ENCODE measurements around the gene RAB11FIP4. TPM values are rescaled to one million over a fixed set of nuclear protein-coding genes. Genes with fewer than 3 reads are reported as not detected.

The RAB11FIP4 gene
- total RNA-seq, 2 donors from 2014 or later = 39.1 to 40.8 TPM

DNA sequence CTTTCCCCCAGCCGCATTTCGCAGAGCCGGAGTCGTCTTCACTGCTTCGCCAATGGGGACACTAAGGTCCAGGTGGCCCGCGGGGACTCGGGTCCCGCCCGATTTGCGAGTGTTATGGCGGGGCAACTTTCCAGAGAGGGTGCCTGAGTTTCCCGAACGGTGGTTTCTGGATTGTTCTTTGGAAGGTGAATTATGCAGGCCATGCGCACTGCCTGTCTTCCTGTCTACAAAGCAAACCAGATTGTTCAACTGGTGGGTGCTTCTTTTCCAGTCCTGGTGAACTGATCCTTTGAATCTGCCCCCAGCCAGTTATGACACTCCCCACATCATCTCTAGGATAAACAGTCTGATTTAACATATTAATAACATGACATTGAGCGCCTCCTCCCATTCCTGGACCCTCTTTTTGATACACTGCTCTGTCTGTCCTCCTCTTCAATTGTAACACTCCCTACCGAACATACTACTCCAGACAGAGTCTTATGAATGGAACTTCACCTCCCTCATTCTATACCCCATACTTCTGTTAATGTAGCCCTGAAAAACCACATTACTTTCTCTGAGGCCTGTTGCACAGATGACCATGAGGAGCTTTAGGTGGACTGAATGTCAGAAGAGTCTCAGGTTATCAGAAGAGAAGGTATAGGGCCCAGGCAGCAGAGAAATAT, 159.0 kb downstream of the RAB11FIP4 start:
- peak overlapping the region; percentile 50 for H3K27ac Mint-ChIP-seq
- H3K27me3 Mint-ChIP-seq (ENCODE audit: low read depth) = no peaks in the 10 kb centered on the region
- H3K36me3 Mint-ChIP-seq (ENCODE audit: insufficient read depth in 2 of 2) = peaks cover 1 to 2% of the 10 kb centered on the region in 2 donors
- H3K4me1 Mint-ChIP-seq (ENCODE audit: low read depth) = peaks cover 21% of the 10 kb centered on the region
- peak overlapping the region; percentile 63 to 83 for H3K4me3 Mint-ChIP-seq
- ATAC-seq (replicated peaks in 1 of 2) (no peak), DNase-seq (no peak)
- H3K9me3 Mint-ChIP-seq = no peaks in the 10 kb centered on the region

DNA sequence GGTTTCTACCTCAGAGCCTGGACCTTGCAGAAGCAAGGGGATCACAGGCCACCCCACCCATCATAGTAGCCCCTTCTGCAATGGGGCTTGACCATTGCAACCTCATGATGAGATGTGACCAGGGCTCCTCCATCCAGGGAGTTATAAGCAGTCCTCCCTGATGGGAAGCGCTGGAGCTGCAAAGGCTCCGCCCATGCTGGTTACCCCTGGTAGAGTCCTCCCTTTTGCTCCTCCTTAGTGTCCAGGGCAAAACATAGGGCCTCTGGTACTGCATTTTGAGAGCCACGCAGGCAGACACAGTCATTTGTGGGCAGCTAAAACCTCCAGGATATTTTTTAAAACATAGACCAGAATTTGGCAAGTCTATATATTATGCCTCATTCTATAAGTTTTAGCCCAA, 161.1 kb downstream of the RAB11FIP4 start:
- no peak for DNase-seq
- H3K4me1 Mint-ChIP-seq (ENCODE audit: low read depth) = peaks cover 22% of the 10 kb centered on the region
- no peaks in the 10 kb centered on the region for H3K9me3 Mint-ChIP-seq
- no peak for ATAC-seq (replicated peaks in 1 of 2)
- no peaks in the 10 kb centered on the region for H3K27me3 Mint-ChIP-seq (ENCODE audit: low read depth)
- H3K27ac Mint-ChIP-seq = no peak overlapping the region
- no peak overlapping the region for H3K4me3 Mint-ChIP-seq
- peaks cover 1 to 2% of the 10 kb centered on the region in 2 donors for H3K36me3 Mint-ChIP-seq (ENCODE audit: insufficient read depth in 2 of 2)

DNA sequence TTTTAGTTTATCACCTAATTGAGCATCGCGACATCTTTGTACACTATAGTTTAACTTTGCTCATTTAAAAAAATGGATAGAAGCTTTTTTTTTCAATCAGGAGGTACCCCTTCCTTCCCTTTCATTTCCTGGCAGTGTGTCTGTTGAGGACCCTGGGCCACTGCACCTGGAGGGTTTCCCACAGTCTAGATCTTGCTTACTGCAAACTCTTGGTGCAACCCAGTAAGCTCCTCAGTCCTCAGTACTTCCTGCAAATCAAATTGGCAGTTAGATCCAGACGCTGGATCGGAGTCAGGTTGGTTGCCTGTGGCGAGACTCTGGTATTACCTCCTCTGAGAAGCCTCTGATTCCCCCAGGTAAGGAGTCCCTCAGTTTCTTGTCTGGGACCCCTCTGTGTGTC, 162.0 kb downstream of the RAB11FIP4 start:
- no peak overlapping the region for H3K4me3 Mint-ChIP-seq
- ATAC-seq (replicated peaks in 1 of 2) = no peak

DNA sequence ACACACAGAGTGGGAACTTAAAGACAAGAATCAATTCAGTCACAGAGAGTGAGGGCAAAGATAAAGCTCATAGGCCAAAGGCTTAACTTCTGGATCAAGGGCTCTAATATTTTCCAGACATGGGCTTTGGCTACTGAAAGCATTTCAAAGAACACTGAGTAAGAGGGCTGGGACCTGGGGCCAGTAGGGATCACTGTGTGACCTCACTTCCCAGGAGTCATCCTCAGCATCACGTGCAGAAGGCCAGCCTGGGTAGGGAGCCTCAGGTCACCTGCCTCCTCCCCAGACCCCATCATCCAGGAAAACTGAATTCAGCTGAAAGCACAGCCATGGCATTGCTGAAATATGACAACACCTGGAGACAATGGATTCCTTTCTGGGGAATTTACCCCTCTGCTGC, 163.5 kb downstream of the RAB11FIP4 start:
- no peaks in the 10 kb centered on the region for H3K27me3 Mint-ChIP-seq (ENCODE audit: low read depth)
- H3K4me3 Mint-ChIP-seq = no peak overlapping the region
- H3K27ac Mint-ChIP-seq = no peak overlapping the region
- peaks cover 0 to 2% of the 10 kb centered on the region in 2 donors for H3K36me3 Mint-ChIP-seq (ENCODE audit: insufficient read depth in 2 of 2)
- H3K4me1 Mint-ChIP-seq (ENCODE audit: low read depth) = peaks cover 11% of the 10 kb centered on the region
- H3K9me3 Mint-ChIP-seq = no peaks in the 10 kb centered on the region
- no peak for ATAC-seq (replicated peaks in 1 of 2)
- DNase-seq = no peak

More for the DNA sequence above, 162.0 kb downstream of the RAB11FIP4 start:
- Mint-ChIP-seq H3K4me1 (ENCODE audit: low read depth) (peaks cover 18% of the 10 kb centered on the region), H3K9me3 (no peaks in the 10 kb centered on the region), H3K27ac (no peak overlapping the region), H3K36me3 (ENCODE audit: insufficient read depth in 2 of 2) (peaks cover 1 to 2% of the 10 kb centered on the region in 2 donors), H3K27me3 (ENCODE audit: low read depth) (no peaks in the 10 kb centered on the region)
- no peak for DNase-seq

DNA sequence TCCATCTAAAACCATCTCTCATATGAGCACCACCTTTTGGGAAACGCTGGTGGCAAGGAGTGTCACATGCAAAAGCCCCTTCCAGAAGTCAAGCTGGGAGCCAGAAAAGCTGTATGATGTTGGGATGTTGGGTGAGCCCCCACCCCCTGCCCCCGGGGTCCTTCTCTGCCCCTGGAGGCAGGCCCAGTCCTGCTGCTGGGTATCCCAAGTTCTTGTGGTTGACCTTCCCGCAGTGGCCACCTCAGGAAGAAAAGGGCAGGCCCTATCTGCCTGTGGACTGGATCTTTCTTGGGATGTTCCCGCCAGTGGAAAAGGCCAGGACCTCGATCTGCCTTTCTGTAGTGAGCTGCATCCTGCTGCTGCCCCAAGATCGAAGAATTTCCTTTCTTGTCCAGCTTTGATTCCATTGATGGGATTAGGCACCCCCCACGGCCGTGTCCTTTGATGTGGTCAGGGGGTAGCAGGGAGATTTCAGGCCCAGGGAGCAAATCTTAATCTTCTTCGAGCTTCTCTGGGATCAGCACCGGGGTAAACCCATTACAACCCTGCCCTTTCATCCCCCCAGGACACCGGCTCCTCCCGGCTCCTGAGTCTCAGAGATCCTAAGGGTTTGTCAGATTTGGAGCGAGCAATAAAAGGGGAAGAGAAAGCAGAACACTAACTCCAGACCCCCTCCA, 165.6 kb downstream of the RAB11FIP4 start:
- ATAC-seq (replicated peaks in 1 of 2) (no peak), DNase-seq (no peak)
- Mint-ChIP-seq H3K4me3 (no peak overlapping the region), H3K27me3 (ENCODE audit: low read depth) (no peaks in the 10 kb centered on the region), H3K9me3 (no peaks in the 10 kb centered on the region), H3K4me1 (ENCODE audit: low read depth) (peaks cover 11% of the 10 kb centered on the region), H3K27ac (no peak overlapping the region), H3K36me3 (ENCODE audit: insufficient read depth in 2 of 2) (no peaks in the 10 kb centered on the region)

DNA sequence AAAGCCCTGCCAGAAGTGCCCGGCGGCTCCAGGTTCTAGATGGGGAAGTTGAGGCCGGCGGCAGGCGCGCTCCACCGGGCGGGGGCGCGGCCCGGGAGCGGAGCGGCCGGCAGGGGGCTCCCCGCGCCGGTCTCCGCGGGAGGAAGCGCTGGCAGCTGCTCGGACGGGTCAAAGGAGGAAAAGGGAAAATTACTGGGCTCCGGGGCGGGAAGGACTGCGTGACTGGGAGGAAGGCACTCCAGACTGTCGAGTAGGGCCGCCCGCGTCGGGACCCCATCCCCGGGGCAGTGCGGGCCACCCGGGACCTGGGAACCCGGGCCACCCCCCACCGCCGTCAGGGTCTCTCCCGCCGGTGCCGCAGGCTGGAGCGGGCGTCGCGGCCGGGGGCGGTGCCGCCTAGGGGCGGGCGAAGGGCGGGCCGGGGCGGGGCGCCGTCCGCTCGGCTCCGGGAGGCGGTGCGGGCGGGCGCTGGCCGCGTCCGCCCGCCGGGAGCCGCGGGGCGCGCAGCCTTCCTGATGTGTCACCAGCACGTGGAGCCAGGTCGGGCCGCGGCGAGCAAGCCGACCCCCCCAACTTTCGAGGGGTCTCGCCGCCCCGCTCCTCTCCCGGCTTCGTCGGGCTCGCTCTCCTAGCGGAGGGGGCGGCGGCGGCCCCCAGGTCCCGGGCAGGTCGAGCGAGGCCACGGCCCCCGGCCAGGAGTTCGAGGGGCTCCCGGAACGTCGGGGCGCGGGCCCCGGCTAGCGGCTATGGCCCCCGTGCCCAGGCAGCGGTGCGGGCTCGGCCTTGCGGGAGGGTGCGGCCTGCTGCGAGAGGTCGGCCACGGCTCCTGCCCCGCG, 167.5 kb downstream of the RAB11FIP4 start:
- Mint-ChIP-seq H3K9me3 (no peaks in the 10 kb centered on the region), H3K4me3 (peak overlapping the region; percentile 80 to 85), H3K27me3 (ENCODE audit: low read depth) (no peaks in the 10 kb centered on the region)

DNA sequence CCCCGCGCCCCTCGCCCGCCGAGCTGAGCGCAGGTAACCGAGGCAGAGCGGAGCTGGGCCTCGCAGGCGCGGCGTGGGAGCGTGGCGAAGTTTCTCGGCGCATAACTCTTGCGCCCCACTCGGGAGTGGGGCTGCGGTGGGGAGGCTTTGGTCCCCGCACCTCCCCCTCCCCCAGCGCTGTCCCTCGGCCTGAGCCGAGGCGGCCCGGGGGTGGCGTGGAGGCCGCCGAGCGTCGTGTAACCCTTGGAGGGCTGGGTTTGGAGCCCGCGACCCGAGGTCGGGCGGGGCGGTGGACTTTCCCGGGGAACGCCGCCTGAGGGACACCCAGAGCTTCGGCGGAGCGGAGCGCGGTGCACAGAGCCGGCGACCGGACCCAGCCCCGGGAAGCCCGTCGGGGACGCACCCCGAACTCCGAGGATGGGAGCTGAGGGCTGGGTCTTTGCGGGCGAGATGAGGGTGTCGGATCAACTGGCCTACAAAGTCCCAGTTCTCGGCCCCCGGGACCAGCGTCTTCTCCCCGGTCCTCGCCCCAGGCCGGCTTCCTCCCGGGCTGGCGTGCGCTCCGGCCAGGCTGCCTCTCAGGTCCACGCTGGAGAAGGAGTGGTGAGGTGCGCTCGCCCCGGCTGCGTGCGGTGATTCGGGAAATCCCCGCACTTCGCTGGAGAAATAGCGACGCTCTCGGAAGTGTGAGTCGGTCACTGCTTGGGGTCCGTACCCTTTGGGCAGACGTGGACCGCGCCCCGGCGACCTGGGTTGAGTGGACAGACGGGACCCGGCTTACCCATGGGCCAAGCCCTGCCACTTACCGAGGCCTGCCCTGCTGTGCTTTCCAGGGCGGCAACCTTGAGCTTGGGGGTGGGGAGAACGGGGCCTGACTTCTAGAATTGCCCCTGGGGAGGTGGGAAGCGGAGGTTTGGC, 168.4 kb downstream of the RAB11FIP4 start:
- no peaks in the 10 kb centered on the region for H3K36me3 Mint-ChIP-seq (ENCODE audit: insufficient read depth in 2 of 2)
- H3K27me3 Mint-ChIP-seq (ENCODE audit: low read depth) = no peaks in the 10 kb centered on the region
- H3K9me3 Mint-ChIP-seq = no peaks in the 10 kb centered on the region
- peak in 1 of 2 donors; percentile 31 for ATAC-seq (replicated peaks in 1 of 2)
- no peak for DNase-seq
- peaks cover 11% of the 10 kb centered on the region for H3K4me1 Mint-ChIP-seq (ENCODE audit: low read depth)
- no peak overlapping the region for H3K27ac Mint-ChIP-seq
- H3K4me3 Mint-ChIP-seq = peak overlapping the region; percentile 32 to 59

More for the DNA sequence above, 167.5 kb downstream of the RAB11FIP4 start:
- peak; percentile 95 for ATAC-seq (replicated peaks in 1 of 2)
- peak overlapping the region; percentile 51 for H3K27ac Mint-ChIP-seq
- peaks cover 11% of the 10 kb centered on the region for H3K4me1 Mint-ChIP-seq (ENCODE audit: low read depth)
- no peaks in the 10 kb centered on the region for H3K36me3 Mint-ChIP-seq (ENCODE audit: insufficient read depth in 2 of 2)
- DNase-seq = peak; percentile 60 to 68

DNA sequence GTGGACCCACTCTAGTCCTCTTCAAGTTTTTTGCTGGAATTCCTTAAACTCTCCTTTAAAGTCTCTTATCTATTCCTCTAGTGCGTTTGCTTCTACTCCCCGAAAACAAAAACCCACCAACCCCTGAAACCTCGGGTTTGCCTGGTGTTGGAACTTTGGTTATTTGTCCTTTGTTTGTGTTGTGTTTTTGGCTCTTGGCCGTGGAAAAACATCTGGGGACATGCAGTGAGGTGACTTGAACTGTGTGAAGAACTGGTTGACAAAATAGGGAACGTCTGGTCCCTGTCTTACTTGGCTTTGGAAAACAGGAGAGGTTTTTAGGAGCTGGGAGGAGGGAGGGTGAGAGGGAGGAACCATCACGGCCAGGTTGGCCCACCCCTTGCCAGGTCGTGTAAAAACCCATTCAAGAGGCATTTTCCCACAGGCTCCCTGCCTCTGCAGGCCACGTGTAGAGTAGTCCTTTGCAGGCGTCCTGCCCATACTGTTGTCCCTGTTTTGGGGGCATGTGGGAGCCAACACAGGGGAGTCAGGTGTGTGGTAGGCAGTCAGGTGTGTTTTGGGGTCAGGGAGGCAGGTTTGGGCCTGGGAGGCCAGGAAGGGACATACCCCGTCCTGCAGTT, 169.3 kb downstream of the RAB11FIP4 start:
- Mint-ChIP-seq H3K36me3 (ENCODE audit: insufficient read depth in 2 of 2) (no peaks in the 10 kb centered on the region), H3K4me3 (peak overlapping the region; percentile 32 to 59), H3K27me3 (ENCODE audit: low read depth) (no peaks in the 10 kb centered on the region), H3K27ac (no peak overlapping the region), H3K9me3 (no peaks in the 10 kb centered on the region), H3K4me1 (ENCODE audit: low read depth) (peaks cover 11% of the 10 kb centered on the region)
- ATAC-seq (replicated peaks in 1 of 2) = no peak
- no peak for DNase-seq

DNA sequence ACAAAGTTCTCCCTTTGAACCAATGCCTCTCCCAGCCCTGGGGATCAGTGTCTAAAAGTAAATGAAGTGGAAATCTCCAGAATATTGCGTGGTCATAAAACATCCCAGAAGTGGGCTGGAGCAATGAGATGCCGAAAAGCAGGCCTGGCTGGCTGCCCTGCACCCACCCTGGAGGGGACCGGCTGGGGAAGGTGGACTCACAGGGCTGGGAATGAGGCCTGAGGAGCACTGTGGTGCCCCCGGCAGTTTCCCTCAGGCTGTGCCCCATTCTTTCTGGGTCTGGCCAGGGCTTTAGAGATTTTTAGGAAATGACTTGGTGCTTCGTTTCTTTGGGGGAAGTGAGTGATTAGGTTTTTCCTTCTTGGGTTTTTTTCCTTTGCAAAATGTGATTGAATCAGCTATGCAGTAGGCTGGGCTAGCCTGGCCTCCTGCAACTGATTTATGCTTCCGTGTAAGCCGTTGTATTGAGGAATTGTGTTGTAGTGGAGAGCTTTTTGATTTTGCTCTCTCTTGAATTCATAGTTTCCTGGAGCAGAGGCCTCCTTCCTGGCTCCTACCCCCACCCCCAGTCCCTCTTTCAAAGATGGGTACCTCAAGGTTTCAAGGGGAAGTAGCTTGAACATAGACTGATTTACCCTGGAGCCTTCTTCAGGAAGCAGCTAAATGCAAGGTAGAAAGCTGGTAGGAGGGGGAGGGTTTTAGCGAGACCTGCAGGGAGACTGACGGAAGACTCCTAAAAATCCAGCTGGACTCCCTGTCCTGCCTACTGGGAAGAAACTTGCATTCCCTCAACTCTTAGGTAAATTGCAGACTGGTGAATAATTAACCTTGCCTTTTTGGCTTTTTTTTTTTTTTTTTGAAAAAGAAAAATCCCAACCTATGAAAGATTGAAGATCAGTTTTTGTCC, 170.2 kb downstream of the RAB11FIP4 start:
- H3K4me3 Mint-ChIP-seq = peak overlapping the region in 1 of 2 donors; percentile 22
- DNase-seq (no peak), ATAC-seq (replicated peaks in 1 of 2) (no peak)
- no peaks in the 10 kb centered on the region for H3K27me3 Mint-ChIP-seq (ENCODE audit: low read depth)
- peaks cover 11% of the 10 kb centered on the region for H3K4me1 Mint-ChIP-seq (ENCODE audit: low read depth)
- no peak overlapping the region for H3K27ac Mint-ChIP-seq
- no peaks in the 10 kb centered on the region for H3K9me3 Mint-ChIP-seq
- no peaks in the 10 kb centered on the region for H3K36me3 Mint-ChIP-seq (ENCODE audit: insufficient read depth in 2 of 2)

DNA sequence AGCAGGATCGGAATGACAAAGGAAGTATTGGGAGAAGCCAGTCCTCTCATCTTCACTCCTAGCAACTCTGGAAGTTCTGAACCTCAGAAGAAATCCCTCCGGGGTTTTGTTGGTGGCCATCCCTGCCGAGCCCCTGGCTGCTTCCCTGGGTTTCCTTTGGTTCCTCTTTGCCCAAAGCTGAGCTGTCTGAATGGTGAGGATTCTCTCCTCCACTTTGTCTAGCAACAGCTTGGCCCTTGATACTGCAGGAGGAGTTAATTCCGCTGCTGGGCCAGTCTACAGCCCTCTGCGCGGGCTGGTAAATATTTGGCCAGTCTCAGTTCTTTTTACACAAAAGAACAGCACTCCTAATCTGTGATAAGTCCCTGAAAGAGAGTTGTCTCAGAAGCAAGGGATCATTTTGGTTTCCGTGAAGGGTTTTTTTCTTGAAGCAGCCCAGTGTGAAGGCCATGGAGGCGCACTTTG, 170.9 kb downstream of the RAB11FIP4 start:
- Mint-ChIP-seq H3K36me3 (ENCODE audit: insufficient read depth in 2 of 2) (no peaks in the 10 kb centered on the region), H3K27me3 (ENCODE audit: low read depth) (no peaks in the 10 kb centered on the region), H3K9me3 (no peaks in the 10 kb centered on the region), H3K27ac (no peak overlapping the region), H3K4me3 (no peak overlapping the region), H3K4me1 (ENCODE audit: low read depth) (peaks cover 11% of the 10 kb centered on the region)
- no peak for ATAC-seq (replicated peaks in 1 of 2)
- DNase-seq = no peak

DNA sequence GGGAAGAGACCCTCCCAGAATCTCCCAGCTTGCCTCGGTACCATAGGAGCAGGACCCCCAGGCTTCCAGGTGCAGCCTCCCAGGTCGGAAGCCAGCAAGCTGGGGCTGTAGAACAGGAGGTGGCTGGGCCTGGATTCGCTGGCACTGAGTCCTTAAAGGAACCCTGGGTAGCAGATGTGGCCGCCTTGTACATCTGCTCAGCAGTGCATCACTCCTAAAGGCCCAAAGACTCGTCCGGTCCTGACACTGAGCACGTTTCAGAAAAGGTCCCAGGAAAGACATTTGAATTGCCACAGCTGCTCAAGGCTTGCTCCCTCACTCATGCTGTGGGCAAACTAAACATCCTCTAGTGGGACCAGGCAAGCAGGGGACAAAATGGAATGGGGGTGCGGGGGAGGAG, 172.8 kb downstream of the RAB11FIP4 start:
- no peaks in the 10 kb centered on the region for H3K27me3 Mint-ChIP-seq (ENCODE audit: low read depth)
- no peaks in the 10 kb centered on the region for H3K9me3 Mint-ChIP-seq
- DNase-seq = no peak
- ATAC-seq (replicated peaks in 1 of 2) = no peak
- H3K4me1 Mint-ChIP-seq (ENCODE audit: low read depth) = peaks cover 8% of the 10 kb centered on the region
- H3K27ac Mint-ChIP-seq = no peak overlapping the region
- no peaks in the 10 kb centered on the region for H3K36me3 Mint-ChIP-seq (ENCODE audit: insufficient read depth in 2 of 2)
- no peak overlapping the region for H3K4me3 Mint-ChIP-seq
